Superior temporal gyrus (tissue), 1 donor: ENCODE measurements around the gene PPEF1.
"Not testable (repeated sequence)": the region's sequence is repeated elsewhere in the genome, so short reads cannot be mapped to it uniquely, and the experiment has no call there.

Source experiments
- DNase-seq: peaks from one replicate; pipeline ENCODE4 v3.0.0-alpha.2; 2016; ENCODE audit errors: extremely low spot score

The PPEF1 gene

DNA sequence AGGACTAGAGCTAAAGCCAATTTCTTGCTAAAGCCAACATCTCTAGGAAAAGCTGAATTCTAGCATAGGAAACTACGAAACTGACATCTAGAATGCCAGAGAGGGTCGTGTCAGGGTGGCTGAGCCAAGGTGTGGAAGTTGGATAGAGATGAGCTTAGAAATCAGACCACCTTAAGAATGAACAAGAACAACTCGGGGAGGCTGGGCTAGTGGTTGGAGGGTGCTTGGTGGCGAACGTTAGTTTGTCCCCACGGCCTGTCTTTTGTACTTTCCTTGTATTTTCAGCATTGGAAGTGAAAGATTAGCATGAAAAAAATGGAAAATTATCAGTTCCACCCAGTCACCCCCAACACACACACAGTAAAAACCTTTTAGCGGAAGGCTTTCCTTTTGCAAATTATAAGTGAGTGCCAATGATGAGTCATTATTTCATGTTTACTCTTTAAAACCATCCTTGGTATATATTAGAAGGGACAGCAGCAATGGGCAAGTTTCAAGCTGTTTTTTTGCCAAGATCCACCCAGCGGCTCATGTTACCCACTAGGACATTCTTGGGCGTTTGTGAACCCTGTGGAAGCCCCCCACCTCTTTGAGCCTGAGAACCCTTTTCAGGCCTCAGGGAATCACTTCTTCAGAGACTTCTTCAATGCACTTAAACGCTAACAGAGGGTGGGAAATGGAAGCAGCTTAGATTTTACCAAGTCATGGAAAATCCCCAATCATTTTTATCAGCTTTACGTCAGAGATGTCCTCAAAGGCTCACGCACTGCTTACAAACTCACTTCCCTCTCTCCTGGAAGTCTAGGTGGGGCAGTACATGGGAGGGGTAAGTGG, 4.9 kb upstream of the PPEF1 start:
- DNase-seq, result no peak

DNA sequence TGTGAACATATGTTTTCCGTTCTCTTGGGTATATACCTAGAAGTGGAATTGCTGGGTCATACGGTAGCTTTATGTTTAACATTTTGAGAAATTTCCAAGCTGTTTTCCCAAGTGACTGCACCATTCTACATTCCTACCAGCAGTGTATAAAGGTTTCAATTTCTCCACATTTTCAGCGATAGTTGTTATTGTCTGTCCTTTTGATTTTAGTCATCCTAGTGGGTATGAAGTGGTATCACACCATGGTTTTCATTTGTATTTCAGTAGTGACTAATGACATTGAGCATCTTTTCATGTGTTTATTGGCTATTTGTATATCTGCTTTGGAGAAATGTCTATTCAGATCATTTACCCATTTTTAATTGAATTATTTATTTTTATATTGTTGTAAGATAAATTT, 2.4 kb downstream of the PPEF1 start:
- DNase-seq, result no peak

DNA sequence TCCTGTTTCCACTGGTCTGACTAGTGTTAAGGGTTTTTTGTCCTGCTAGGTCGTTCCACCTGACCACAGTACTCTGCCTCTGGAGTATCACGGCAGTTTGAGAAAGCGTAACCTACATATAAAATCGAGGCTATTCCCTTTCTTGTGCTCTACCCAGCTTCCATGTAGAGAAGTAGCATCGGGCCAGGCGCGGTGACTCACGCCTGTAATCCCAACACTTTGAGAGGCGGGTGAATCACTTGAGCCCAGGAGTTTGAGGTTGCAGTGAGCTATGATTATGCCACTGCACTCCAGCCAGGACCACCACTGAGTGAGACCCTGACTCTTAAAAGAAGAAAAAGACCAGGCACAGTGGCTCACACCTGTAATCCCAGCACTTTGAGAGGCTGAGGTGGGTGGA, 7.5 kb downstream of the PPEF1 start:
- DNase-seq, result no peak

DNA sequence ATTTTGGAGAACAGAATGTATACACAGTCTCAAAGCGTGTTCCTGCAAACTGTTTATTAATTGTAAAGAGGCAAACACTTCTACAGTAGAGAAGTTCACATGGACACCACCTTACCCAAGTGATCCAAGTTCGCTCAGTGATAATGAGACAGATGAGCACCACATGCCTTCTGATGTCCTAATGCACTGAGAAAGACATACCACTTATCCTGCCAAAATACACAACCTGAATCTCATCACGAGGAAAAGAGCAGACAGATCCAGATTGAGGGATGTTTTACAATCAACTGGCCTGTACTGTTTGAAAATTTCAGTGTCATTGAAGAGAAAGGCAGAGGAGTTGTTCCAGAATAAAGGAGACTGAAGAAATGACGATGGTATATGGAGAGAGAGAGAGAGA, 12.4 kb downstream of the PPEF1 start:
- DNase-seq, result no peak

DNA sequence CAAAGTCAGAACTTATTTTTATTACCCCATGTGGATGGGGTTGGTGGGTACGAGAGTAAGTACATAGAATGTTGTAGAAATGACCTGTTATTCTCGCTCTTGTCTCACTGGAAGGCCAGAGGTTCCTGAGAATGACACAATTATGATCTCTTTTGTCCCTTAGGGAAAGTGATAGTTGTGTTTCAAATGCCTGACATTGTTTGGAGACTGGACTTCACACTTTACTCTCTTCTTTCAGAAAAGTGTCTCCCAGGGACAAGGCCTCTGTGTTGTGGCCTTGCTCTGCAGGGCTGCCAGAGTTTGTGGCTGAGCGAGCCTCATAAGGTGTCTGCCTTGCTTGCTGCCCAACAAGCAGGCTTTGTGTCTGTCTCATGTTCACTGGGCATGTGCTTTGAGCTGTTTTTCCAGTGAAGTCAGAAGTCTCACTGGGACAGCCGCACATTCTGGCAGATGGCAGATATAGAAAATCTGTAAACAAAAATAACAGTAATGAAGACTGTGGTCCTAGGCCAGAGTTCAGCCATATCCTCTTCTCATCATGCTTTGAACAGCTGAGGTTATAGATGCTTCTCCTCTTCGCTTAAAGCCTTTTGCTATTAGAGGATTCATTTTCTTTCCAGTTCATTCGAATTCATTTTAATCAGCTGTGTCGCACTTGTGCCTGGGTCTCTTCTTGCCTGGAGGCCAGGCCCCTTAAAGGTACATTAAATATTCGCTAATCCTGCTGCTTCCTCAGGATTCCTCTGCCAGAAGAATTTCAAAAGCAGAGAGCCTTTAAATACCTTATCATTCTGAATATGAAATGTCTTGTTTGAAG, 14.4 kb downstream of the PPEF1 start:
- DNase-seq, result peak; percentile 27

DNA sequence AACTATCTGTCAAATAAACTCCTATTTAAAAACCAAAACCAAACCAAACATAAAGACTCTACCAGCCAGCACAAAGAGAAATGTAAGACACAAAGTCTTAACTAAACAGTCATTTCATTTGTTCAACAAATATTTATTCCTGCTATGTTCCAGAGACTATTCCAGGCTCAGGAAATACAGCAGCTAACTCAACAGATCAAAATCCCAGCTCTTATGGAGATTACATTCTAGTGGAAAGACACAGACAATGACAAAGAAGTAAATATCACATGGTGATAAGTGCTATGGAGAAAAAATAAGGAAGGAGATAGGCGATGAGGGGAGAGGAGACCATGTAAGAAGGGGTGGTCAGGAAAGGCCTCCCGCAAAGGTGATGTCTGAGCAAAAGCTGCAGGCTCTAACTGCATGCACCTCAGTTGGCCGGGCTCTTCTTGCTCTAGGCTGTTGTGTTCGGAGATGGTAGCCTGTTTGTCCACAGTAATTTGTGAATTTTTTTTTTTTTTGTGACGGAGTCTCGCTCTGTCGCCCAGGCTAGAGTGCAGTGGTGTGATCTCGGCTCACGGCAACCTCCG, 15.1 kb downstream of the PPEF1 start:
- no peak for DNase-seq

DNA sequence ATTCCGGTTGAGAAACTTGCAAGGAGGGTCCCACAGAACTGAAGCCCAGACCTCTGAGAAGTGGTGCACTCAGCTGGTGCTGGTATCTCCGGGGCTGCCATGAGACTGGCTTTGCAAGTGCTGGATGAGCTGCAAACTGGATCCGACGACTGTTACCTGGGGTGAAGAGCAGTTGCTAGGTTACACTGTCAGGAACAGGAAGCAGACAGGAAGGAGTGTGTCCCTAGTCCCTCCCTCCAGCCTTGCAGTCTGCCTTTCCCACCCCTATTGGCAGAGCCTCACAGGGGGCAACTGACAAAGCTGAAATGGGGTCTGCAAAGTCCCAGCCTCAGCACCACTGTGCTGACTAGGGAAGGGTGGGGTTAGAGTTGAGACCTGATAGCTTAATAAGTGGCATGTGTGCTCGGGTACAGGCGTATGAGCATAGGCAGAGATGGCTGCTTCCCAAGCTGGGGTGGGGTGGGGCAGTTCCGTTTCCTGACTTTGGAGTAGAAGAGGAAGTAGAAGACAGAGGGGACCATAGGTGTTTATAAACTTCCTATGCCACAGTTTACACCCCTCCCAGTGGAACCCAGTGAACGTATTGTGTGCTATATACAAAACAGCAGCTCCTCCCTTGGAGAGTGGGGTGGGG, 18.0 kb downstream of the PPEF1 start:
- DNase-seq, result no peak

DNA sequence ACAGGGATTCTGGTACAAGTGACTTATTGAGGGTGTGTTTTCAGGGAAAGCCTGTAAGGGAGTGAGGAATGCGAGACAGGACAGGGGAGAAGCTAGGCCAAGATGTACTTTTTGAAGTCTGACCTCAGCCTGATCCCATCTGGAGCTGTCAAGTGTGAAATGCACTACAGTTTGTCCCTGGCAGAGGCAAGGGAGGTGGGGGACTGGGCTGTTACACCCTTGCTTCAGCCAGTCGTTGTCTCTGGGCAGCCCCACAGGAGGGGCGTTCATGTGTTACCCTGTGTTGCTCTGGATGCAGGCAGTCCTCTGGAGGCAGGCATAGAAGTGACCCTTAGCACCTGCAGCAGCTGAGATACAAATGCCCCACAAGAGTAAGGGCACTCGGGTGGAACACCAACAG, 25.8 kb downstream of the PPEF1 start:
- DNase-seq, result no peak

DNA sequence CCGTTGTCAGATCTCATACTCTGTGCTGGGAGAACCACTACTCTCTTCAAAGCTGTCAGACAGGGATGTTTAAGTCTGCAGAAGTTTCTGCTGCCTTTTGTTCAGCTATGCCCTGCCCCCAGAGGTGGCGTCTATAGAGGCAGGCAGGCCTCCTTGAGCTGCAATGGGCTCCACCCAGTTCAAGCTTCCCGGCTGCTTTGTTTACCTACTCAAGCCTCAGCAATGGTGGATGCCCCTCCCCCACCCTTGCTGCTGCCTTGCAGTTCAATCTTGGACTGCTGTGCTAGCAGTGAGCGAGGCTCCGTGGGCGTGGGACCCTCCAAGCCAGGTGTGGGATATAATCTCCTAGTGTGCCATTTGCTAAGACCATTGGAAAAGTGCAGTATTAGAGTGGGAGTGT, 32.2 kb downstream of the PPEF1 start:
- not testable (repeated sequence) for DNase-seq

DNA sequence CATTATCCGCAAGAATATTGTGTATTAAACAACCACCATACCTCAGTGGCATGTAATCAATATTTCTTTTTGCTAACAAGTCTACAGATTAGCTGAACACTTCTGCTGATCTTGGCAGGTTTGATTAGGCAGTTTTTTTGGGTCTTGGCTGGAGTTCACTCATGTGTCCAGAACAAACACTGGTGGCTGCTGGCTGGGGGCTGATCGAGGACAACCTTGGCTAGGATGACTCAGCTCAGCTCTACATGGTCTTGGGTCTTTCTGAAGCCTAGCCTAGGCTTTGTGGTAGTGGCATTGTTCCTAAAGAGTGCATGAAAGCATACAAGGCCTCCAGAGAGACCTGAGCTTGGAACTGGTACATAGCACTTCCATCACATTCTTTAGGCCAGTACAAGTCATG, 41.1 kb downstream of the PPEF1 start:
- DNase-seq, result no peak

DNA sequence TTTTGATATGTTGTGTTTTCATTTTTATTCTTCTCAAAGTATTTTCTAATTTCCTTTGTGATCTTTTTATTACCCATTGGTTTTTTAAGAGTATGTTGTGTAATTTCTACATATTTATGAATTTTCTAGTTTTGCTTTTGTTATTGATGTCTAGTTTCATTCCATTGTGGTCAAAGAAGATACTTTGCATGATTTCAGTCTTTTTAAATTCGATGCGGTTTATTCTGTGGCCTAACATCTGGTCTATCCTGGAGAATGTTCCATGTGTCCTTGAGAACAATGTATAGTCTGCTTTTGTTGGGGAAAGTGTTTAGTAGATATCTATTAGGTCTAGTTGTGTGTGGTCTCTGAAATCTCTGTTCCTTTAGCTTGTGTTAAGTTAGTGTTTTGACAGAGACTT, 46.2 kb downstream of the PPEF1 start:
- DNase-seq, result no peak

DNA sequence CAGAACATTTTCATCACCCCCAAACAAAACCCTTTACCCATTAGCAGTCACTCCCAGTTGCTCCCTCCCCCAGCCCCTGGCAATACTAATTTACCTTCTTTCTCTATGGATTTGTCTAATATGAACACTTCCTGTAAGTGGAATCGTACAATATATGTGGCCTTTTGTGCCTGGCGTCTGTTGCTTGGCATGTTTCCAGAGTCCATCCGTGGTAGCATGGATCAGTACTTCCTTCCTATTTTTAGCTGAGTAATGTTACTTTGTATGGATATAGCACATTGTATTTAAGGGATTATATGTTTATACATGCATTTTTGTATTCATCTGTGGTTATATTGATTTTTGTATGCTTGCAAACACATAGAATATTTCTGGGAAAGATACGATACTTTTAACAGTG, 48.2 kb downstream of the PPEF1 start:
- no peak for DNase-seq

DNA sequence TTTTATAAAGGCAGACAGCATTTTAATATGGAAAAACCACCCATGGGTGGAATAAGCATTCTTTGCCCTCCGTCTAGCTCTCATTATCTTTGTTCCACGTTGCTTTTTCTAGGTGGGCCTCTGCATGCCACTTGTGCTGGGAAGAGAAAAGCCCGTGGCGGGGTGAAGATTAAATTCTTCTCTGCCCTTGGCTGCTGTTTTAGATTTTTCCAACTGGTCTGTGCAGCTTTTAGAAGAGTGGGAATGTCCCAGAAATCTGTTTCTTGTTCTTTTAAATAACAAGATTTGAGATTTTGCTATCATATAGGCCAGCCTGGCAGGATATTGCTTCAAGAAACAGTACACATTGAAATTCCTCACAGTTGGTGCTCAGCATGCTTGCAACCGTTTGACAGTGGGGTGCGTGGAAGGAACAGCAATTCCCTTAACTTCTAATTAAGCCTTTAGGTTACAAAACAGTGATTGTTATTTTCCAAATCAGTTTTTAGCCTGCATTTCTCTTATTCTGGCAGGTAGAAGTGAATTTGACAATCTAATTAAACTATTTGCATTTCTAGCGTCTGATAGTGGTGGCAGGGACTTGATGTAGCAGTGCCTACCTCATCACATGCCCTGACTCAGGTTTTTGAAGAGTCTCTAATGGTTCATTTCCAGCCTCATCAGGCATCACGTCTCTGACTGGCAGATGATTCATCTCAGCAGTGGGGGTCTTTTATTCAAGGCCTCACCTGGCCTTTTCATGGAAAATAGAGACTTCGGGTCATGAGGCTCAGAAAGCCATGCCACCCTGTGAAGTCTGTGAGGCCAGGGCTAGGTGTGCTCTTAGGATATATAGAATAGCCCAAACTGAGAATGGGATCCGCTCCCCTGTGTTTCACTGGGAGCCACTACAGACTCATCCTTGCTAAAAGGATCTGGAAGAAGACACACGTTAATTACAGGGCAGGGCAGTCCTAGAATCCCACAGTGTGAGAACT, 50.8 kb downstream of the PPEF1 start:
- DNase-seq, result no peak

DNA sequence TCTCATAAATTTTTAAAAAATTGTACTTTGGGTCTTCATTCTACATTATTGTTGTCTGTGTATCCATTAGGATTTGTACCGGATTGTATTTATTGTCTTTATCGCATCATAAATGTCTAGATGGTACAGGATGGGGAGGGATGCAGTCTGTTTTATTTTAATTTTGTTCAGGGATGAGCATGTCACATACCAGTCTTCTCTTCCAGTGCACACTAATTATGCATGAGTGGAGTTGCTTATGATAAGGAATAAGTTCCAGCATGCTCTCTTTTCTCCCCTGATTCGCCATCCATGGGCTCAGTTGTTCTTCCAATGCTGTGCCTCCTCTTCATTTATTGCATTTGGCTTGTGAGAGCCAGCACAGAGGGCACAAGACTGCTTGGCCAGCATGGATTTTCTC, 54.3 kb downstream of the PPEF1 start:
- DNase-seq, result no peak

DNA sequence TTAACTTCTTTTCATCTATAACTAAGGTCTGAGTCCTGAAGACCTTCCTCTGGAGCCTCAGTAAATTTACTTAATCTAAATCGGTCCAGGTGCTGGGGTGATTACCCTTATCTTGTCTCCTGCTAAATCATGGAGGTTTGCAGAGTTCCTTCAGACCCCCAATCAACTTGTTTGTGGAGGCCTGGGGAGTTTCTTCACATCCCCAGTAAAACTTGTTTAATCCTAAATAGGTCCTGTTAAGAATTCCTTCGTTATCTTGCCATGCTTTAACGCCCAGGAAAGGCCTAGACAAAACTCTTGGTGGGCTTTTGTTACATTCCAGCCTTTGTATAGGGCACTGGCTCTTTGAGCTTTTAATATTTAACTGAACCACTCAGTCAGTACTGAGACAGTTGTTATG, 55.7 kb downstream of the PPEF1 start:
- DNase-seq, result not testable (repeated sequence)

DNA sequence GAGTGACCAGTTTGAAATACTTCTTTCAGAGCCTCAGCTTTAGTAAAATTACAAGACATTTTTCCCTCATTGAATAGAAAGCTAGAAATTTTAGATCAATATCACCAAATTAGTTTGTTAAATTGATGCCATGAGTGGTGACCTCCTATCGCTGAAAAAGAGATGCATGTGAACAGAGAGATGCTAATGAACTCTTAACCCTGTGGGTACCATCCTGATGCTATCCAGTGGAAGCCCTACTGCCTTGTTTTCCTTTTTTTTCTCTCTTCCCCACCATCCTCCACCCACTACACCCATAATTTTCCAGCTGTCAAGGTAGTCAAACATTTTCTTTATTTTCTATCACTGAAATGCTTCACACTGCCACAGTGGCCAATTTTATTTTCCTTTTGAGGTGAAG, 61.9 kb downstream of the PPEF1 start:
- DNase-seq, result no peak

DNA sequence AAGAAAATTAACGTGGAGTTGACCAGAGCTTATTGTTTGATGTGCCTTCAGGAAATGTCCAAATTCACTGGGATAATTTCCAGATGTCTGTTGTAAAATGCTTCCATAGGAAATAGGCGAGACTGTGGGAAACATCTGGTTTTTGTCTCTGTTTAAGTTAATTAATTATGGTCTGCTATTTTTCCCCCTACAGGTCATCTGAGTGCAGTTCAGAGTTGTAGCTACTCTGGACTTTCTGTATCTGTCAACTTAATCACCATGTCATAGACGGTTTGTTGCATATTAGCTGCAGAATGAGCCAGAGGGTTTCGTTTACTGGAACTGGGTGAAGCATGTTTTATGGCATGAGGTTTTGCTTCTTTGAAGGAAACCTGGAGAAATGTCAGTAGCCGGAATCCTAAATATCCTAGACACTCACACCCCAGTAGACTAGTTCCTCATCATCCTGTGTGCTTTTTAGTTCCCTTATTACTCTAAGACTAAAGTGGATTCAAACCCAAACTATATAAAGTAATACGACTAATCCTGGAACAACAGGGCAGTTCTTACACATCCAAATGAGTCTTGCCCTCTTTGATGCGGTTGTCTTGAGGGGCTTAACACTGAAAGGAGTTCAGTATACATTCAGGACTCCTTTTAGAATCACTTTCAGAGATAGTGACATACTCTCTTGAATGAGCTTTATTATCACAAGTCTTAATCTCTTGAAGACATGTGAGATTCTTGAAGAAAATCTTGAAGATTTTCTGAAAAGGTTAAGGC, 62.5 kb downstream of the PPEF1 start:
- no peak for DNase-seq

DNA sequence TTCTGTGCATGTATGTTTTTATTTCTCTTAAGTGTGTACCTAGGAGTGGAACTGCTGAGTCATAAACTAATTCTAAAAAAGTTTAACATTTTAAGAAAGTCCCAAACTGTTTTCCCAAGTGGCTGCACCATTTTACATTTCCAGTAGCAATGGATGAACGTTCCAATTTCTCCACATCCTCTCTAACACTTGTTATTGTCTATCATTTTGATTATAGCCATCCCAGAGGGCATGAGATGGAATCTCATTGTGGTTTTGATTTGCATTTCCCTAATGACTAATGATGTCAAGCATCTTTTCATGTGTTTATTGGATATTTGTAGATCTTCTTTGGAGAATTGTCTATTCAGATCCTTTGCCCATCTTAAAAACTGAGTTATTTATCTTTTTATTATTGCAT, 82.5 kb downstream of the PPEF1 start:
- no peak for DNase-seq

DNA sequence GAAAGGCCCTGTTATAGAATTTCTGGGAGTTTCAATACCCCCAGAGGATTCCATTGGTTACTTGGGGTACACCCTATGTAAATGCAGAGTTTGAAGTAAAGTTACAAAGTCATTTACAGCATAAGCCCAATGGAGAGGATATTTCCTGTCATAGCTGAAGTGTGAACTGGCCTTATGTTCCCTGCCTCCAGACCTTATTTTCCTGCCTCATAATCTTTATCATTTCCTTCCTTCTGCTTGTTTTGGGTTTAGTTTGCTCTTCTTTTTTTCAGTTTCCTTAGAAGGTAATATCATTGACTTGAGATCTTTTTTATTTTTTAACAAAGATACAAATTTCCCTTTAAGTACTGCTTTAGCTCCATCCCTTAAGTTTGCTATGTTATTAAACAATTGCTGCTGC, 85.4 kb downstream of the PPEF1 start:
- no peak for DNase-seq

DNA sequence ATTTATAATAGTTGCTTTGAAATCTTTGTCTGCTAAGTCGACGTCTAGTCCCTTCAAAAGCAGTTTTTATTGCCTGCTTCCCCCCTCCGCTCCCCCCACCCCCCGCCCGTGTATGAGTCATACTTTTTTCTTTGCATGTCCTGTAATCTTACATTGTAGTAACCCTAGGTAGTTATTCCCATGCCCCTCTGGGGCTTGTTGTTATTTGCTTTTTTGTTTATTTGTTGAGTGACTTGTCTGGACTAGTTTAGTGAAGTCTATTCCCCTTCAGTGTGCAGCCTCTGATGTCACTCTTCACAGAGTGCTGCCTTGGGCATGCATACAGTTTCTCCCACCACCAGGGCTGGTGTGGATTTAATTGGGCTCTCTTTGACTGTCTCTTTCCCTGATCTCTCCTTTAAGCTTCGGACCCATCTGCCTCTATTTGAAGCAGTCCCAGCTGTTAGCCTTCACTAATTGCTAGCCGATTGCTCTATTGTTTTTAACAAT, 86.2 kb downstream of the PPEF1 start:
- DNase-seq, result no peak
